Smooth muscle cell of the brain vasculature (primary cell): ENCODE results near the gene SLC25A51.
A peak's percentile ranks its signal among the peaks of the same experiment; 100 is the strongest.

Source experiments
- DNase-seq: peaks from one replicate; pipeline ENCODE4 v3.0.0-alpha.2; 2012; ENCODE audit warnings: low read depth, low spot score

The SLC25A51 gene

GRCh38 chr9:37903647-37904444 lies at the start of gene SLC25A51:
SLC25A51 (minus strand) TSS chr9:37904127; CDS start chr9:37888550, 15,577 bp downstream.
- DNase-seq: peak; percentile 90

GRCh38 chr9:37953206-37953774 lies 49.4 kb upstream of the SLC25A51 start:
- DNase-seq: no peak

GRCh38 chr9:37952731-37953130 lies 48.8 kb upstream of the SLC25A51 start:
- DNase-seq: no peak

- no peak for DNase-seq
Measured at GRCh38 chr9:37951671-37952449, 47.9 kb upstream of the SLC25A51 start.

- no peak for DNase-seq
Measured at GRCh38 chr9:37950561-37950960, 46.6 kb upstream of the SLC25A51 start.

- no peak for DNase-seq
Measured at GRCh38 chr9:37949576-37949975, 45.6 kb upstream of the SLC25A51 start.

- DNase-seq: no peak
Measured at GRCh38 chr9:37948417-37948980, 44.6 kb upstream of the SLC25A51 start.

- DNase-seq: no peak
Measured at GRCh38 chr9:37947977-37948376, 44.0 kb upstream of the SLC25A51 start.

- no peak for DNase-seq
Measured at GRCh38 chr9:37947471-37947870, 43.5 kb upstream of the SLC25A51 start.

- DNase-seq: no peak
Measured at GRCh38 chr9:37946971-37947370, 43.0 kb upstream of the SLC25A51 start.

- no peak for DNase-seq
Measured at GRCh38 chr9:37946041-37946440, 42.1 kb upstream of the SLC25A51 start.

- DNase-seq: no peak
Measured at GRCh38 chr9:37944671-37945481, 40.9 kb upstream of the SLC25A51 start.

GRCh38 chr9:37944266-37944650 lies 40.3 kb upstream of the SLC25A51 start:
- no peak for DNase-seq

- DNase-seq: no peak
Measured at GRCh38 chr9:37943345-37944265, 39.7 kb upstream of the SLC25A51 start.

- DNase-seq: no peak
Measured at GRCh38 chr9:37942621-37943344, 38.9 kb upstream of the SLC25A51 start.

- DNase-seq: no peak
Measured at GRCh38 chr9:37941253-37941652, 37.3 kb upstream of the SLC25A51 start.

- DNase-seq: no peak
Measured at GRCh38 chr9:37939575-37940095, 35.7 kb upstream of the SLC25A51 start.

- DNase-seq: no peak
Measured at GRCh38 chr9:37938121-37938891, 34.4 kb upstream of the SLC25A51 start.

- no peak for DNase-seq
Measured at GRCh38 chr9:37937366-37937765, 33.4 kb upstream of the SLC25A51 start.
